Activated T-helper 1 cell treated with Interleukin-2 at 50 U/mL for 16 hours (primary cell): ENCODE data around the gene CEP250.
"Not testable (repeated sequence)": the region's sequence is repeated elsewhere in the genome, so short reads cannot be mapped to it uniquely, and the experiment has no call there.

Source experiments
- DNase-seq: peaks from one replicate; pipeline ENCODE4 v3.0.0-alpha.2; 2020; ENCODE audit warnings: low read depth

Gene CEP250, protein sequence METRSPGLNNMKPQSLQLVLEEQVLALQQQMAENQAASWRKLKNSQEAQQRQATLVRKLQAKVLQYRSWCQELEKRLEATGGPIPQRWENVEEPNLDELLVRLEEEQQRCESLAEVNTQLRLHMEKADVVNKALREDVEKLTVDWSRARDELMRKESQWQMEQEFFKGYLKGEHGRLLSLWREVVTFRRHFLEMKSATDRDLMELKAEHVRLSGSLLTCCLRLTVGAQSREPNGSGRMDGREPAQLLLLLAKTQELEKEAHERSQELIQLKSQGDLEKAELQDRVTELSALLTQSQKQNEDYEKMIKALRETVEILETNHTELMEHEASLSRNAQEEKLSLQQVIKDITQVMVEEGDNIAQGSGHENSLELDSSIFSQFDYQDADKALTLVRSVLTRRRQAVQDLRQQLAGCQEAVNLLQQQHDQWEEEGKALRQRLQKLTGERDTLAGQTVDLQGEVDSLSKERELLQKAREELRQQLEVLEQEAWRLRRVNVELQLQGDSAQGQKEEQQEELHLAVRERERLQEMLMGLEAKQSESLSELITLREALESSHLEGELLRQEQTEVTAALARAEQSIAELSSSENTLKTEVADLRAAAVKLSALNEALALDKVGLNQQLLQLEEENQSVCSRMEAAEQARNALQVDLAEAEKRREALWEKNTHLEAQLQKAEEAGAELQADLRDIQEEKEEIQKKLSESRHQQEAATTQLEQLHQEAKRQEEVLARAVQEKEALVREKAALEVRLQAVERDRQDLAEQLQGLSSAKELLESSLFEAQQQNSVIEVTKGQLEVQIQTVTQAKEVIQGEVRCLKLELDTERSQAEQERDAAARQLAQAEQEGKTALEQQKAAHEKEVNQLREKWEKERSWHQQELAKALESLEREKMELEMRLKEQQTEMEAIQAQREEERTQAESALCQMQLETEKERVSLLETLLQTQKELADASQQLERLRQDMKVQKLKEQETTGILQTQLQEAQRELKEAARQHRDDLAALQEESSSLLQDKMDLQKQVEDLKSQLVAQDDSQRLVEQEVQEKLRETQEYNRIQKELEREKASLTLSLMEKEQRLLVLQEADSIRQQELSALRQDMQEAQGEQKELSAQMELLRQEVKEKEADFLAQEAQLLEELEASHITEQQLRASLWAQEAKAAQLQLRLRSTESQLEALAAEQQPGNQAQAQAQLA (N-terminal part only)

DNA sequence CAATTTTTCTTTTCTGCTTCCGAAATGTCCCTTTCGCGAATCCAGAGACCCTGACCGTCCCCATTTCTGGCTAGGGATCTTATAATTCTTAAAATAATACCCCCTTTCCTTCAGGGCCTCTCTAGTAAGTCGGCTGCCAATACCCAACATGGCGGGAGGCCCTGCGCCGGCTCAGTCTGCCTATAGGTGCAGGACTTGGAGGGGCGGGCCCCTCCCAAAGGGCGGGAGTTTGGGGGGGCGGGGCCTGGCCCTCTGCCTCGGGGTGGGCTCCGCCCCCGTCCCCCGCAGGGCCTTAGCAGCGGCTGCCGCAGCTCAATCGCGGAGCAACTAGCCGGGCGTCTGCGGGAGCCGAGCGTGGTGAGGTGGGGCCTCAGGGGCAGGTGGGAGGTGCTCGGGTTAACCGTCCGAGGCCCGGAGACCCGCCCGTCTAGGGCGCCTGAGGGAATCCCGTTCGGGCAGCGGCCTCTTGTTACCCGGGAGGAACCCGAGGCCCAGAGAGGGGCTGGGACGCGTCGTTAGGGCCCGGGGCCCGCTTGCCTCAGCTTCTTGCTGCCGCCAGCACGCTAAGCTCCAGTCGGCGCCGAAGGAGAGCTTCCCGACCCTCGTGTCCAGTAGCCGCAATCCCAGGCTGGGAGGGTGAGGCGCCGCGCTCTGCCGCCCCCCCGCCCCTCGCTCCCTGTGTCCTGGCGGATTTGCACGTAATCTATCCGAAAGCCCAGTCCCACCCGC lies at the start of gene CEP250:
CEP250 (plus strand) TSS at position 718 of the 729 bp plus-strand sequence. CDS start 6,770 bp downstream, outside the sequence.
- peak; percentile 90 for DNase-seq

DNA sequence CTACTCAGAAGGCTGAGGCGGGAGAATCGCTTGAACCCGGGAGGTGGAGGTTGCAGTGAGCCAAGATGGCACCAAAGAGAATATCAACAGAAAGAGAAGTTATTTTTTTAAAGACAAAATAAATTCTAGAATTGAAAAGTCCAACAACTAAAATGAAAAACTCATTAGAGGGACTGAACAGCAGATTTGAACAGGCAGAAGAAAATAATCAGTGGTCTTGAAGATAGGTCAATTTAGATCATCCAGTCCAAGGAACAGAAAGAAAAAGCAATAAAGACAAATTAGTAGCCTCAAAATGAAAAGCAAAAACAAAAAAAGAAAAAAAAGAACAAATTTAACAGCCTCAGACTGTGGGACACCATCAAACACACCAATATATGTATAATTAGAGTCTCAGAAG lies 49.6 kb upstream of the CEP250 start:
- DNase-seq: no peak

DNA sequence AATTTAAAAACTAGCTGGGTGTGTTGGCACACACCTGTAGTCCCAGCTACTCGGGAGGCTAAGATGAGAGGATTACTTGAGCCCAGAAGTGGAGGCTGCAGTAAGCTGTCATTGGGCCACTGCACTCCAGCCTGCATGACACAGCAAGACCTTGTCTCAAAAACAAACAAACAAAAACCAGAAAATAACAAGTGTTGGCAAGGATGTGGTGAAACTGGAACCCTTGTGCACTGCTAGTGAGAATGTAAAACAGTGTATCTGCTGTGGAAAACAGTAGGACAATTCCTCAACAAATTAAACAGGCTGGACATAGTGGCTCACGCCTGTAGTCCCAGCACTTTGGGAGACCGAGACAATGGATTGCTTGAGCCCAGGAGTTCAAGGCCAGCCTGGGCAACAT lies 47.1 kb upstream of the CEP250 start:
- DNase-seq: no peak

DNA sequence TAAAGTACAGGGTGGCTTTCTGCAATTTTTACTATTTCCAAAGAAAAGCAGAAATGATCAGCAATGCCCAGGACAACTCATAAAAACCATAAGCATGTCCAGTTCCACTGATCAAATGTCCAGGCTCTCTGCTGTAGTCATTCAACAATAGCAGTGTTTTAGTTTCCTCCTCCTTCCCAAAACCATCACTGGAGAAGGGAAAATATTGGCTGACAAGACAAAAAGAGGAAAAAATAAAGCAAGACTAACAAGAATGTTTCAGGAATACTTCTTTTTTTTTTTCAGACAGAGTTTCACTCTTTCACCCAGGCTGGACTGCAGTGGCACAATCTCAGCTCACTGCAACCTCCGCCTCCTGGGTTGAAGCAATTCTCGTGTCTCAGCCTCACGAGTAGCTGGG lies 45.9 kb upstream of the CEP250 start:
- DNase-seq: no peak

DNA sequence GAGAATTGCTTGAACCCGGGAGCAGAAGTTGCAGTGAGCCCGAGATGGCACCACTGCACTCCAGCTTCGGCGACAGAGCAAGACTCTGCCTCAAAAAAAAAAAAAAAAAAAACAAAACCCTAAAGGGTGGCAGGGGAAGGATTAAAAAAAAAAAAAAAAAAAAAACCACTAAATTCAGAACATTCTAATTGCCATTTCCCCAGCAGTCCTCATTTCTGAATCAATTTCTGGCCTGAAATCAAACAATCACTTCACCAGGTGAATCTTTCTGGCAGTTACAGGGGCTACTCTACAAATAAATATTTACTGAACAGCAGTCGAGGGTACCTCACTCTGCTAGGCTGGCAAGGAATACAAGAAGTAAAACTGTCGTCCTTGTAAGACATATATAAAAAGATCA lies 44.8 kb upstream of the CEP250 start:
- DNase-seq: no peak

DNA sequence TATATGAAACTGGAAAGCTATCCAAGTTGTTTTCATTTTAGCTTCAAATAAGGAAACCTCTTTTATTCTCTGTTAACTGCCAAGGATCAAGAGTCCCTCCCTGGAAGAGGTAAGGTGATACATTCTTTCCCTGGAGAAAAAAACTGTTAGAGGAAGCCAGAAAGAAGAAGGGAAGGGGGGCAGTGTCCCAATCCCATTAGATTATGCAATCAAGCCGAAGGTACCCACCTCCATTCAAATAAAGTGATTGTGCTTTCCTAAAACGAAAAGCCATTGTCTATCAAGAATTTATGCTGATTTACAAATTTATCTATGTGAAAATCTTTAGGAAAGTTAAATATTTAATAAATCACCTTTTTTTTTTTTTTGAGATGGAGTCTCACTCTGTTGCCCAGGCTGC lies 34.1 kb upstream of the CEP250 start:
- DNase-seq: no peak

DNA sequence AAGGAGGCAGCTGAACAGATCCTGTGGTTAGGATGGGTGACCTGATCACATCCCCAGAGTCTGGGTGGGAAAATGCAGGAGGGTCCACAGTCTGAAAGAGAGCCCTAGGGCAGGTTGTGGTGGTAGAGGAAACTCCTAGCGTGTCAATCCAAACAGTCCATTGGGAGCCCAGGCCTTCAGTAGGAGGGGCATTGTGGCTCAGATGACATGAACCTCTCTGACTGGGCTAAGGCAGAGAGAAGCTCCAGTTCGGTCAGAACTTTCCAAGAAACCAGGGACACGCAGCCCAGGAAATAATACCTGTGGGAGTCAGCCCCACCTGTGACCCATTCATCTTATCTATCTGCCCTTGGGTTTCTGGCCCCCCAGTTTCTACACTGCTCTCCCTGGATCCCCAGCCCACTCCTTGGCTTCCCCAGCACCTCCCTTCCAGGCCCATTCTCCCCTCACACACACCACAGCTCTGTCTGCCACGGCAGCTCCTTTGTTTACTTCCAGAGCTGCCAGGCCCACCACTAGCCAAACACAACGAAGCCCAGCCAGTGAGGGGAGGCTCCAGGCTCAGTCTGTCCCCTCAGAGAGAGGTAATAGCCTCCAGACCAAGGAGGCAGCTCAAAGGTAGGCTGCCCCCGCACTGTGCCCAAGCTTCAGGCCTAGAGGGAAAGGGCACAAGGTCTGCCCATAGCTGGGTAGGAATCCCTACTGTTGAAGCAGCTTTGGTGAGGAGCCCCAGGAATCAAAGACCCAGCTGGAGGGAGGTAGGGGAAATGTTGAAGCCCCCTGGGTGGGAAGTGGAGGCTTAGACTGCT lies 23.6 kb upstream of the CEP250 start:
- no peak for DNase-seq

DNA sequence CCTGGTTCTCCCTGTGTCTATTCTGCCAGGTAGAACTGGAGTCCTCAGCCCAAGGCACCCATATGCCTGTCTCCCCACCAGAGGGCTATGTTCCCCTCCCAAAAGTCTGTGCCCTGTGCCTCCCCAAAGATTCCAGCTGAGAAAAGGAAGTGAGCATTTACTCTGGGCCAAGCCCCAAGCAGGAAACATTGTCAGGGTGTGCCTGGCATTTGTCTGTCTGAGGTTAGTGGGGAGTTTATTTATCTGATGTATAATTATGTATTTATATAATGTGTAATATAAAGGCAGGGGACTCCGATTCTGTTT lies 23.0 kb upstream of the CEP250 start:
- no peak for DNase-seq

DNA sequence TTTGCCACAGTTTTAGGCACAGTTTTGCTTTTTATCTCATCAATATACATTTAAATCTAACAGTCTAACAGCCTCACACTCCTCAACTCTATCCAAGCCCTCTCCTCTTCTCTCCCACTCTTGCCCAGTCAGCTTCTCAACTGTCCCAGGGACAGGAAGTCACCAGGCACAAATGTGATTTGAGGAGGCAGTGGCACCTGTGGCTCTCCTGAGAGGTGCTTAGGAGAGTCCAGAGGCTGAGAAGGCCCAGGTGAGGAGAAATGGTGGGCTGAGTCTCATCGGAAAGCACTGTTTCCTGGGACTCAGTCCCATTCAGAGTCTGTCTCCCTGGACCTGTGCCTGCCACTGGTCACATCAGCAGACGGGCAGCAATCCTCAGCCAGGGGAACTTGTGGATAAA lies 22.1 kb upstream of the CEP250 start:
- no peak for DNase-seq

DNA sequence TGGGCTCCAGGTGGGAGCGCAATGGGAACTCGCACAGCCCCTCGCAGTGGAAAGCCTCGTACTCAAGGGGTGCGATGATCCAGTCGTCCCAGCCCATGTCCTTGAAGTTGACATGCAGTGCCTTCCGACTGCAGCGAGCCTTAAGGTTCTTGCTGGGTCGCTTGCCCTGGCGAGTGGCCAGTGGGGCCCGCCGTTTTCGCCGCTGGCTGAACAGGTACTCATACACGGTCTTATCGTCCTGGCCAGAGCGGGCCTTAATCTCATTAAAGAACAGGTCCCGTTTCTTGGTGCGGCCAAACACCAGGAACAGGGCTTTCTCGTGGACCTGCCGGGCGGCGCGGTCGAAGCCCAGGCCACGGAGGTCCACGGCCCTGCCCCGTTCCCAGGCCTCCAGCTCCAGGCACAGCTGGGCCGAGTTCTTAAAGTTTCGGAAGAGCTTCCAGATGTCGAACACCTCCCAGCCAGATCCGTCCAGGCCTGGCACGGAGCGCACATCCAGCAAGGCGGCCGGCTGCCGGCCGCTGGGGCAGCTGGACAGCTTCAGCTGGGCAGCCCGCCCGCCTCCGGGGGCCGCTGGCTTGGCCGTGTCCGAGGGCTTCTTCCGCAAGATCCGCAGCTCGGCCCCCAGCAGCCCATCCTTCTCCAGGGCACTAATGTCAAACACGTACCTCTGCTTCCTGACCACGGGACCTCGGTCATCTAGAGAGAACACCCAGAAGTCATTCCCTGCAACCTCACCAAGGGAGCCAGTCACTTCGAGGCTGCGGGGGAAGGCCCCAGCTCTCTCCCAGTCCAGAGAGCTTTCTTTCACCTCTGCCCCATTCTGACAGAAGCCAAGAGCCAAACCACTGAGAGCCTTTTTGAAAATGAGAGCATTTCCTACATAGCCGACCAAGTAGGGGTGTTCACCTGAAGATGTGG lies 21.1 kb upstream of the CEP250 start:
- no peak for DNase-seq

DNA sequence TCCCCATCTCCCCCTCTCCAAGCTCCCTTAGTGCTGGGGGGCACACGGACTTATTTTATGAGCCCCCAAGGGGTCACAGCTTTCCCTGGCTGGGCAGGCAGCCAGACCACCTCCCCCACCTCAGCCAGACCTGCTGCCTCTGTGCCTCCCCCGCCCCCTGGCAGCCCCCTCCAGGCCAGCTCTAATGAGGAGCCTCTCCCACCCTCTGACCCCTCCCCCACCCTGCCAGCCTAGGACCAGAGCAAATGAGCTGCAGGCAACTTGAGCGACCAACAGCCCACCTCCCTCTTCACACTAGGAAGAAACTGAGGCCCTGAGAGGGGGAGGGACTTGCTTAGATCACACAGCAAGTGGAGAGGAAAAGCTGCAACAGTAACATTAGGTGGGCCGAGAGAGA lies 19.2 kb upstream of the CEP250 start:
- DNase-seq: no peak

DNA sequence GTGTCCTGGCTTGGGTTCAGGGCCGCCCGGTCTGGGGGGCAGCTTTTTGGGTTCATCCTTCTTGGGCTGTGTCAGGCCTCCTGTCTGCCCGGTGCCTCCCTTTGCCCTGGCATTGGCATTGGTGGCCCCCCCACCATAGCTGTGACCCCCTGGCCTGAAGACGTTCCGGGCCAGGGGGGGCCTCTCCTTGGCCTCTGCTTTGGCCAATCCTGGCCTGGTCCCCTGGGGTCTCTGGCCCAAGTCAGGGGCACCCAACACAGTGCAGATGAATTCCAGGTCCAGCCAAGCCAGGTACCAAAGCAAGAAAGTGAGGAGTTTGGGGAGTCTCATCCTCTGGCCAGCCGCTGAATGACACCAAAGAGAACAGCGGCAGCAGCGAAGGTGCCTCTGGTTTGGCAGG lies 17.8 kb upstream of the CEP250 start:
- no peak for DNase-seq

DNA sequence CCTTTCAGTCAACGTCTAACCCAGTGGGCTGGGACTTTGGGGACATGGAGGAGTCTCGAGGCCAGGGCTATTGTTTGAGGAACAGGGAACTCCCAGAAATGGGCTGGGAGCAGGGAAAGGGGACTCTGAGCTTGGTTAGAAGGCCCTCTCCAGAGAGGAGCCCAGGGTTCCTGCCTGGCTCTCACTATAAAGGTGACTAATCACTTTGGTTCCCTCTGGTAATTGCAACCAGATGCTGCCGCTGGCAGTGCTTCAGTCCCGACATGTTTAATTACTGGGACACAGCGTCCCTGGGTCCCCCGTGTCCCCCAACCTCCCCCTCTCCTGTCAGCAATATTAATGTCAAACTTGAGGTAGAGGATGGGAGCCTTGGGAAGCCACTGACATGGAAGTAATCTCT lies 12.4 kb upstream of the CEP250 start:
- no peak for DNase-seq

DNA sequence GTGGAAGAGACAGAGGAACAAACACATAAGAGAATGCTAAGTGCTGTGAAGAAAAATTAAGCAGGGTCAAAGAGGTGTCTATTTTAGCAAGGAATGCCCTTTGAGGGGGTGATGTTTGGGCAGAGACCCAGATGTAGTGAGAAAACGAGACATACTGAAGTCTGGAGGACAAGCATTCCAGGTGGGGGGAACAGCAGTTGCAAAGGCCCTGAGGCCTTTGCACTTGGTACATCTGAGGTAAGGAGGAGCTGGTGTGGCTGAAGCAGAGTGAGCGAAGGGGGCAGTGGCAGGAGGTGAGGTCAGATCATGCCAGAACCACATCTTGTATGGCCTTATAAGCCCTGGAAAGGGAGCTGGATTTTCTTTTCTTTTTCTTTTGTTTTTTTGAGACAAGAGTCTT lies 11.2 kb upstream of the CEP250 start:
- DNase-seq: no peak

DNA sequence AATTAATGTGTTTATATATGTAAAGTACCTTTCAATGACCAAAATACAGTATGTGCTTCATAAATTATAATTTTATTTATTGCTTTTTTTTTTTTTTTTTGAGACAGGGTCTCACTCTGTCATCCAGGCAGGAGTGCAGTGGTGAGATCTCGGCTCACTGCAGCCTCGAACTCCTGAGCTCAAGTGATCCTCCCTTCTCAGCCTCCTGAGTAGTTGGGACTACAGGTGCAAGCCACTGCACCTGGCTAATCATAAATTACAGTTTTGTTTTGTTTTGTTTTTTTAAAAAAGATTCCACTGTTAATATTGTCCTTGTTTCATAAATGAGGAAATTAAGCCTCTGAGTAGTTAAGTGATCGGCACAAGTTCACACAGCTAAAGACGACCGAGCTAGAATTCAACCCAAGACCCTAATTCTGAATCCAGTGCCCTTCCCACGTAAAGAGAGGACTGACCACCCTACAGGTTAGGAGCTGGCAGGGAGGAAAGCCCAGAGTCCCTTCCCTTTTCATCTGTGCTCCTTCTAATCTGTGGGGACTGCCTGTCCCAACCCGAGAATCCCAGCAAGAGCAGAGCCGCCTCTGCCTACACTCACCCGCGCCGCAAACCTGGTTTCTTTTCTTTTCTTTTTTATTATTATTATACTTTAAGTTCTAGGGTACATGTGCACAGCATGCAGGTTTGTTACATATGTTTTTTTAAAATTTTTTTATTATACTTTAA lies 8.9 kb upstream of the CEP250 start:
- no peak for DNase-seq

DNA sequence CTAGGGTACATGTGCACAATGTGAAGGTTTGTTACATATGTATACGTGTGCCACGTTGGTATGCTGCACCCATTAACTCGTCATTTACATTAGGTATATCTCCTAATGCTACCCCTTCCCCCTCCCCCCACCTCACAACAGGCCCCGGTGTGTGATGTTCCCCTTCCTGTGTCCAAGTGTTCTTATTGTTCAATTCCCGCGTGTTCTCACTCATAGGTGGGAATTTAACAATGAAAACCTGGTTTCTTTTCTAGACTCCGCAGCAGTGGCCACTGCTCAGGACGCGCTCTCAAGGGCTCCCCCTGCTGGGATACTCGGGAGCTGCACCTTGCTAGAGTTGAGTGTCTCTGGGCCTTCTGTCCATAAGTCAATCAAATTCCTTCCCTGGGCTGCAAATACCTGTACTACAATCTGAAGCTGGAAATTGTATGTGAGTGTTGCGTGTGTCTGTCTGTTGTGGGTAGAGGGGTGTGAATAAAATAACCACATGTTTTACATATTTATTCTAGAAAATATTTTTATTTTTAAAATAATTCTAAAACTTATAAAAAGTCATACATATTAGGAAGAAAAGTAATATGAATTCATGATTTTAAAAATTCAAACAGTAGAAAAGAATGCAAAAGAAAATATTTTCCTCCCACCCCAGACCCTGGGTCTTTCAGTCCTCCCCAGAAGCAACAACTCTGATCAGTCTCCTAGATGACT lies 8.2 kb upstream of the CEP250 start:
- DNase-seq: peak; percentile 77

DNA sequence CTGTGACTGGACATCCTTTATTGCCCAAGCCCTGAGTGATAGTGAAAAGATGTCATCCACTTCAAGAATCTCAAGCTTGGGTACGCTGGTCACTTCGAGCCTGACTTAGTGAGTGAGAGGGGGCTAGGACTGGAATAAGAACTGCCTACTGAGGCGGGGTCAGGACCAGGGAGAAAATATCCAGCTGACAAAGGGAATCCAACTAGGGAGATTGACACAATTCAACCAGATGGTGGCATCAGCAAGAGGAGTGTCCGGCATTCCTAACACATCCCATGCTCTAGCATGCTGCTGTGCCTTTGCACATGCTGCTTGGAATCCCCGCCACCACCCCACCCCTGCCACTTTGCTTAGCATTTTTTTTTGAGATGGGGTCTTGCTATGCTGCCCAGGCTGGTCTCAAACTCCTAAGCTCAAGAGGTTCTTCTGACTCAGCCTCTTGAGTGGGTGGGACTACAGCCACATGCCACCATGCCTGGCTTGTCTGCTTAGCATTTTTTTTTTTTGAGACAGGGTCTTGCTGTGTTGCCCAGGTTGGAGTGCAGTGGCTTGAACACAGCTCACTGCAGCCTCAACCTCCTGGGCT lies 6.5 kb upstream of the CEP250 start:
- DNase-seq: no peak

DNA sequence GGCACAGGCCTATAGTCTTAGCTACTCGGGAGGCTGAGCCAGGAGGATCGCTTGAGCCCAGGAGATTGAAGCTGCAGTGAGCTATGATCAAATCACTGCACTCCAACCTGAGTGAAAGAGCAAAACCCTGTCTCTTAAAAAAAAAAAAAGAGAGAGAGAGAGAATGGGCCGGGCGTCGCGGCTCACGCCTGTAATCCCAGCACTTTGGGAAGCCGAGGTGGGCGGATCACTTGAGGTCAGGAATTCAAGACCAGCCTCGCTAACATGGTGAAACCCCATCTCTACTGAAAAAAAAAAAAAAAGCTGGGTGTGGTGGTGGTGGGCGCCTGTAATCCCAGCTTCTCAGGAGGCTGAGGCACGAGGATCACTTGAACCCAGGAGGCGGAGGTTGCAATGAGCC lies 5.5 kb upstream of the CEP250 start:
- not testable (repeated sequence) for DNase-seq
